Activated B cell treated with CpG ODN at 0.5 μM for 24 hours (primary cell): ENCODE measurements around the gene RPP38. TPM values are rescaled to one million over a fixed set of nuclear protein-coding genes. Genes with fewer than 3 reads are reported as not detected.

Experiments used
- ATAC-seq: fragments of 200-7000 bp; cut with Tn5 transposase; one replicate; pipeline ENCODE4 v1.10.0; 2021; ENCODE audit warnings: low read depth, mild to moderate bottlenecking, moderate library complexity
- CTCF ChIA-PET: fragments of 350-600 bp; sonication (Branson Sonifier 250); formaldehyde crosslinking; loops from one replicate; lab custom pipeline; 2021; ENCODE audit warnings: antibody characterized with exemption; lab: Charles Lee
- POLR2A ChIA-PET: fragments of 350-600 bp; sonication (Branson Sonifier 250); formaldehyde crosslinking; loops from one replicate; lab custom pipeline; 2021; ENCODE audit warnings: antibody characterized with exemption; lab: Charles Lee
- DNase-seq: peaks from one replicate; pipeline ENCODE4 v3.0.0; 2022
- H3K27ac Mint-ChIP-seq: one replicate; pipeline ENCODE4 v1.8.0; 2020; ENCODE audit warnings: mixed read lengths
- H3K27me3 Mint-ChIP-seq: one replicate; pipeline ENCODE4 v1.8.0; 2021; ENCODE audit warnings: mixed read lengths
- H3K36me3 Mint-ChIP-seq: one replicate; pipeline ENCODE4 v1.8.0; 2021; ENCODE audit warnings: low read depth, mixed read lengths
- H3K4me1 Mint-ChIP-seq: one replicate; pipeline ENCODE4 v1.8.0; 2021; ENCODE audit warnings: mixed read lengths
- H3K4me3 Mint-ChIP-seq: one replicate; pipeline ENCODE4 v1.8.0; 2020; ENCODE audit warnings: mild to moderate bottlenecking, mixed read lengths
- H3K9me3 Mint-ChIP-seq: one replicate; pipeline ENCODE4 v1.8.0; 2020; ENCODE audit warnings: mixed read lengths
- CTCF ChIP-seq: fragments of 200-600 bp; IDR thresholded peaks from one replicate; pipeline ENCODE4 v1.8.0; 2022; ENCODE audit warnings: antibody characterized with exemption, mild to moderate bottlenecking
- intact Hi-C: fragments of 100-400 bp; cut with micrococcal nuclease; formaldehyde crosslinking; loops from one replicate; pipeline ENCODE4 v1.15.1; 2024
- total RNA-seq: library from RNA; stranded (reverse); gene quantifications from 2 replicates; pipeline ENCODE4 v1.2.3, GENCODE V29; 2022

The RPP38 gene
- total RNA-seq, 1 donor from 2014 or later, result 27.9 TPM

- CTCF ChIA-PET, result interaction anchor here (2.0 to 2.8 kb wide), 2 partner anchors 26 to 34 kb away, joined by 6 to 11 read pairs; no protein-coding TSS in a partner anchor
- H3K27ac Mint-ChIP-seq, result peak overlapping the region; percentile 69
- H3K4me3 Mint-ChIP-seq, result peak overlapping the region; percentile 74
- ATAC-seq, result no peak
- no peak for DNase-seq
- no peak for TF ChIP-seq CTCF
- peaks cover 40% of the 10 kb centered on the region for H3K4me1 Mint-ChIP-seq
- peaks cover 5% of the 10 kb centered on the region for H3K36me3 Mint-ChIP-seq
- H3K9me3 Mint-ChIP-seq, result no peaks in the 10 kb centered on the region
- no peaks in the 10 kb centered on the region for H3K27me3 Mint-ChIP-seq
- intact Hi-C loops, result loop anchor here (1.0 to 5.0 kb wide), 8 partner anchors 28 to 533 kb away; partner anchors contain the start of genes NMT2, RPP38 and SUV39H2
- POLR2A ChIA-PET, result interaction anchor here (0.6 to 4.8 kb wide), 5 partner anchors 27 to 262 kb away, joined by 3 to 39 read pairs (median 4); partner anchors contain the start of genes NMT2, RPP38 and SUV39H2
Measured at GRCh38 chr10:15140698-15141097, 43.5 kb downstream of the RPP38 start.

GRCh38 chr10:15141136-15142054 lies 44.2 kb downstream of the RPP38 start:
- CTCF ChIA-PET, result interaction anchor here (2.0 to 2.8 kb wide), 2 partner anchors 25 to 35 kb away, joined by 6 to 11 read pairs; no protein-coding TSS in a partner anchor
- POLR2A ChIA-PET, result interaction anchor here (0.6 to 4.8 kb wide), 5 partner anchors 26 to 263 kb away, joined by 3 to 39 read pairs (median 4); partner anchors contain the start of genes NMT2, RPP38 and SUV39H2
- DNase-seq, result peak; percentile 32
- H3K4me1 Mint-ChIP-seq, result peaks cover 40% of the 10 kb centered on the region
- intact Hi-C loops, result loop anchor here (1.0 to 5.0 kb wide), 8 partner anchors 27 to 534 kb away; partner anchors contain the start of genes NMT2, RPP38 and SUV39H2
- H3K36me3 Mint-ChIP-seq, result peaks cover 3% of the 10 kb centered on the region
- no peaks in the 10 kb centered on the region for H3K9me3 Mint-ChIP-seq
- H3K27me3 Mint-ChIP-seq, result no peaks in the 10 kb centered on the region
- no peak for TF ChIP-seq CTCF
- H3K27ac Mint-ChIP-seq, result peak overlapping the region; percentile 69
- peak overlapping the region; percentile 74 for H3K4me3 Mint-ChIP-seq
- peak; percentile 94 for ATAC-seq

GRCh38 chr10:15144788-15145187 lies 47.6 kb downstream of the RPP38 start:
- H3K4me3 Mint-ChIP-seq, result no peak overlapping the region
- no peaks in the 10 kb centered on the region for H3K36me3 Mint-ChIP-seq
- ATAC-seq (no peak), DNase-seq (no peak)
- TF ChIP-seq CTCF, result no peak
- peaks cover 34% of the 10 kb centered on the region for H3K4me1 Mint-ChIP-seq
- ChIA-PET POLR2A (interaction anchor here (4.8 kb wide), 1 partner anchor 23 kb away, joined by 39 read pairs; the partner anchor contains the start of gene NMT2), CTCF (no interaction called here)
- intact Hi-C loops, result loop anchor here (5.0 kb wide), 1 partner anchor 537 kb away; no protein-coding TSS in a partner anchor
- no peaks in the 10 kb centered on the region for H3K9me3 Mint-ChIP-seq
- H3K27me3 Mint-ChIP-seq, result no peaks in the 10 kb centered on the region
- H3K27ac Mint-ChIP-seq, result no peak overlapping the region

GRCh38 chr10:15146366-15146765 lies 49.2 kb downstream of the RPP38 start:
- Mint-ChIP-seq H3K4me3 (no peak overlapping the region), H3K4me1 (peaks cover 18% of the 10 kb centered on the region)

More at GRCh38 chr10:15146366-15146765, 49.2 kb downstream of the RPP38 start:
- TF ChIP-seq CTCF, result no peak
- no peak for DNase-seq
- H3K27ac Mint-ChIP-seq, result no peak overlapping the region
- intact Hi-C loops, result no loop called here
- no peaks in the 10 kb centered on the region for H3K9me3 Mint-ChIP-seq
- no peaks in the 10 kb centered on the region for H3K36me3 Mint-ChIP-seq
- POLR2A ChIA-PET, result no interaction called here
- ATAC-seq, result no peak
- no peaks in the 10 kb centered on the region for H3K27me3 Mint-ChIP-seq
- CTCF ChIA-PET, result no interaction called here
